ENCODE results near the gene RAD51. TPM values are rescaled to one million over a fixed set of nuclear protein-coding genes. Genes with fewer than 3 reads are reported as not detected.

The RAD51 gene
- total and polyA plus RNA-seq, 2 of the 8 experiments (the other 6 are each of a cell fraction or from before 2014, with no cell fraction given), result 32.2 to 42.4 TPM

GRCh38 chr15:40731034-40731433, 36.1 kb downstream of the RAD51 start:
- 94% methylated on average over 3 of the region's 3 CpGs; no CpG with 5 or more reads in 1 of the 2 experiments for WGBS, 2 experiments (ENCODE audit: extremely low coverage in 1 of 2, insufficient coverage in 1 of 2, insufficient read length in 1 of 2, insufficient replicate concordance in 2 of 2, low coverage in 1 of 2, low lambda C conversion rate in 2 of 2, missing lambda C conversion rate in 1 of 2)
- Histone ChIP-seq H3K4me3 (ENCODE audit: extremely low read depth in 1 of 4, insufficient read depth in 2 of 4, low read depth in 3 of 4, low read length in 4 of 4) (no peak overlapping the region), H2BK5ac (ENCODE audit: low read depth, low read length) (no peak overlapping the region), H3K36me3 (ENCODE audit: control insufficient read depth in 2 of 4, insufficient read depth in 4 of 4, low read length in 3 of 4) (peaks cover 5 to 56% (median 40%) of the 10 kb centered on the region in 4 experiments; a peak in 7 of 8 replicates), H3K27ac (ENCODE audit: low read depth, low read length) (no peak overlapping the region), H3K56ac (replicated peaks; ENCODE audit: insufficient read length, low read depth, low read length) (no peak overlapping the region), H4K8ac (ENCODE audit: extremely low read depth, insufficient read depth, low read length) (no peak overlapping the region), H2BK120ac (replicated peaks; ENCODE audit: low read depth, low read length) (no peak overlapping the region), H3K23ac (ENCODE audit: insufficient read length) (no peak overlapping the region), H3K18ac (ENCODE audit: extremely low read depth, low read length) (no peak overlapping the region), H3K4me2 (ENCODE audit: insufficient read depth in 1 of 2, low read depth in 2 of 2, low read length in 2 of 2) (no peak overlapping the region), H4K20me1 (replicated peaks in 1 of 2; ENCODE audit: control insufficient read depth in 1 of 2, insufficient read depth in 2 of 2, low read length in 2 of 2) (peaks cover 0 to 2% of the 10 kb centered on the region in 2 experiments), H3K9ac (replicated peaks in 1 of 4; ENCODE audit: extremely low read depth in 1 of 4, low read depth in 3 of 4, low read length in 3 of 4) (no peak overlapping the region), H2AK5ac (ENCODE audit: low read depth, low read length) (no peak overlapping the region), H3K9me3 (ENCODE audit: insufficient read depth in 2 of 2, low read depth in 1 of 2, low read length in 1 of 2) (no peaks in the 10 kb centered on the region), H3K4me1 (replicated peaks in 1 of 4; ENCODE audit: control insufficient read depth in 3 of 4, insufficient read depth in 4 of 4, low read length in 3 of 4) (no peaks in the 10 kb centered on the region), H3K79me2 (ENCODE audit: control insufficient read depth in 1 of 2, insufficient read depth in 2 of 2, low read length in 2 of 2) (no peaks in the 10 kb centered on the region), H2BK20ac (ENCODE audit: low read length) (no peak overlapping the region), H4K5ac (ENCODE audit: insufficient read length, low read depth, low read length) (no peak overlapping the region), H3K27me3 (replicated peaks in 1 of 4; ENCODE audit: control insufficient read depth in 3 of 4, extremely low read depth in 1 of 4, insufficient read depth in 3 of 4, low read length in 3 of 4) (no peaks in the 10 kb centered on the region), H2BK12ac (ENCODE audit: low read depth, low read length) (no peak overlapping the region), H2AFZ (ENCODE audit: low read length) (no peak overlapping the region), H2BK15ac (ENCODE audit: low read length) (no peak overlapping the region), H3K23me2 (ENCODE audit: low read depth, low read length) (no peaks in the 10 kb centered on the region), H4K91ac (replicated peaks; ENCODE audit: insufficient read length, low read length) (no peak overlapping the region), H3K4ac (replicated peaks; ENCODE audit: insufficient read length, low read depth, low read length) (no peak overlapping the region), H3K14ac (ENCODE audit: insufficient read length) (no peak overlapping the region), H3K79me1 (ENCODE audit: low read depth, low read length) (no peaks in the 10 kb centered on the region)
- TF ChIP-seq POLR2AphosphoS5 (IDR thresholded peaks at IDR 0.05; ENCODE audit: low read depth, low read length) (no peak), SP1 (IDR thresholded peaks at IDR 0.05; ENCODE audit: low read depth, low read length) (no peak), SIX5 (IDR thresholded peaks at IDR 0.05; ENCODE audit: low read depth, low read length) (no peak), SP4 (IDR thresholded peaks at IDR 0.05; ENCODE audit: low read length) (no peak), EP300 (IDR thresholded peaks at IDR 0.05; ENCODE audit: borderline replicate concordance in 1 of 2, low read depth in 2 of 2, low read length in 2 of 2) (no peak)
- DNase-seq (ENCODE audit: low read depth in 1 of 2, low spot score in 2 of 2), result no peak
- ChIA-PET POLR2A (ENCODE audit: partially characterized antibody) (interaction anchor here (0.7 to 2.2 kb wide), 3 partner anchors 9 to 37 kb away, joined by 3 to 9 read pairs (median 6); partner anchors contain the start of gene RAD51), CTCF (ENCODE audit: partially characterized antibody) (interaction anchor here (0.8 to 2.3 kb wide), 7 partner anchors 9 to 163 kb away, joined by 3 to 8 read pairs (median 5); partner anchors contain the start of gene VPS18)
- no peak for FAIRE-seq
